WTC11 (cell line): ENCODE data around the gene SLC38A10. TPM values are rescaled to one million over a fixed set of nuclear protein-coding genes. Genes with fewer than 3 reads are reported as not detected.

Experiments
- ATAC-seq: fragments of 200-7000 bp; cut with Tn5 transposase; 2 replicates; pipeline ENCODE4 v1.10.0; 2021; ENCODE audit warnings: mild to moderate bottlenecking, moderate library complexity
- CTCF ChIA-PET: fragments of 300-600 bp; sonication (Branson Sonifier 250); formaldehyde crosslinking; loops from one replicate; lab custom pipeline; 2021; ENCODE audit warnings: antibody characterized with exemption; lab: Charles Lee
- POLR2A ChIA-PET: fragments of 350-600 bp; sonication (Branson Sonifier 250); formaldehyde crosslinking; loops from one replicate; lab custom pipeline; 2021; ENCODE audit warnings: antibody characterized with exemption; lab: Charles Lee
- DNase-seq: peaks from one replicate; pipeline ENCODE4 v3.0.0; 2021; ENCODE audit warnings: low spot score
- H3K27ac Mint-ChIP-seq: 2 replicates; pipeline ENCODE4 v1.8.0; 2021; ENCODE audit warnings: mixed read lengths
- H3K27me3 Mint-ChIP-seq: 2 replicates; pipeline ENCODE4 v1.8.0; 2021; ENCODE audit warnings: low read depth, mild to moderate bottlenecking, moderate library complexity, mixed read lengths
- H3K36me3 Mint-ChIP-seq: 2 replicates; pipeline ENCODE4 v1.8.0; 2021; ENCODE audit warnings: mixed read lengths
- H3K4me1 Mint-ChIP-seq: 2 replicates; pipeline ENCODE4 v1.8.0; 2022; ENCODE audit warnings: mixed read lengths
- H3K4me3 Mint-ChIP-seq: 2 replicates; pipeline ENCODE4 v1.8.0; 2021; ENCODE audit warnings: mild to moderate bottlenecking, moderate library complexity, mixed read lengths
- H3K9me3 Mint-ChIP-seq: 2 replicates; pipeline ENCODE4 v1.8.0; 2021; ENCODE audit warnings: mixed read lengths
- ATF1 ChIP-seq: sonication (generic); formaldehyde crosslinking; IDR thresholded peaks from 2 replicates; pipeline ENCODE4 v1.8.1; 2023; ENCODE audit warnings: mild to moderate bottlenecking, moderate library complexity, missing genetic modification reagents
- ELF4 ChIP-seq: sonication (generic); formaldehyde crosslinking; IDR thresholded peaks from 2 replicates; pipeline ENCODE4 v1.8.1; 2022; ENCODE audit warnings: low read depth, mild to moderate bottlenecking, moderate library complexity, missing genetic modification reagents
- ERG ChIP-seq: fragments of 250-450 bp; sonication (Bioruptor Pico); IDR thresholded peaks from 2 replicates; pipeline ENCODE4 v1.8.0; 2021; ENCODE audit warnings: mild to moderate bottlenecking
- FOXK1 ChIP-seq: sonication (generic); formaldehyde crosslinking; IDR thresholded peaks from 2 replicates; pipeline ENCODE4 v1.8.0; 2022; ENCODE audit warnings: mild to moderate bottlenecking, moderate library complexity, missing genetic modification reagents
- JAZF1 ChIP-seq: fragments of 250-450 bp; sonication (Bioruptor Pico); IDR thresholded peaks from 2 replicates; pipeline ENCODE4 v1.9.0; 2021; ENCODE audit warnings: moderate library complexity, mild to moderate bottlenecking, inconsistent platforms
- NFATC4 ChIP-seq: fragments of 250-450 bp; sonication (Bioruptor Pico); IDR thresholded peaks from 2 replicates; pipeline ENCODE4 v1.9.0; 2021; ENCODE audit warnings: mild to moderate bottlenecking
- NFYB ChIP-seq: sonication (generic); formaldehyde crosslinking; conservative IDR thresholded peaks from 2 replicates; pipeline ENCODE4 v1.8.0; 2022; ENCODE audit warnings: low read depth, missing genetic modification reagents
- PRRX2 ChIP-seq: fragments of 250-450 bp; sonication (Bioruptor Pico); IDR thresholded peaks from 2 replicates; pipeline ENCODE4 v1.8.0; 2021; ENCODE audit warnings: mild to moderate bottlenecking
- RORB ChIP-seq: fragments of 250-450 bp; sonication (Bioruptor Pico); IDR thresholded peaks from 2 replicates; pipeline ENCODE4 v1.9.0; 2021; ENCODE audit warnings: mild to moderate bottlenecking
- SMAD3 ChIP-seq: sonication (generic); formaldehyde crosslinking; IDR thresholded peaks from 2 replicates; pipeline ENCODE4 v1.8.0; 2022; ENCODE audit warnings: missing genetic modification reagents, mild to moderate bottlenecking, borderline replicate concordance
- SMAD4 ChIP-seq: sonication (generic); formaldehyde crosslinking; IDR thresholded peaks from 2 replicates; pipeline ENCODE4 v1.8.0; 2022; ENCODE audit warnings: mild to moderate bottlenecking, missing genetic modification reagents
- SOX15 ChIP-seq: fragments of 250-450 bp; sonication (Bioruptor Pico); IDR thresholded peaks from 2 replicates; pipeline ENCODE4 v1.9.0; 2021; ENCODE audit warnings: mild to moderate bottlenecking
- USF1 ChIP-seq: sonication (generic); formaldehyde crosslinking; IDR thresholded peaks from 2 replicates; pipeline ENCODE4 v1.8.0; 2022; ENCODE audit warnings: mild to moderate bottlenecking, missing genetic modification reagents
- ZNF317 ChIP-seq: sonication (generic); formaldehyde crosslinking; IDR thresholded peaks from 2 replicates; pipeline ENCODE4 v1.8.1; 2023; ENCODE audit warnings: low read depth, mild to moderate bottlenecking, moderate library complexity, missing genetic modification reagents, borderline replicate concordance
- ZNF396 ChIP-seq: fragments of 250-450 bp; sonication (Bioruptor Pico); IDR thresholded peaks from 2 replicates; pipeline ENCODE4 v1.8.0; 2021; ENCODE audit warnings: mild to moderate bottlenecking, moderate library complexity, borderline replicate concordance
- ZNF423 ChIP-seq: fragments of 250-450 bp; sonication (Bioruptor Pico); IDR thresholded peaks from 2 replicates; pipeline ENCODE4 v2.1.2; 2022; ENCODE audit warnings: mild to moderate bottlenecking, moderate library complexity
- ZNF671 ChIP-seq: fragments of 250-450 bp; sonication (Bioruptor Pico); IDR thresholded peaks from 2 replicates; pipeline ENCODE4 v1.8.0; 2021; ENCODE audit warnings: mild to moderate bottlenecking
- total RNA-seq: library from RNA; stranded (reverse); gene quantifications from 3 replicates; pipeline ENCODE4 v1.2.3, GENCODE V29; 2021
- TF ChIP-seq, protein P1 (sequence below): fragments of 250-450 bp; sonication (Bioruptor Pico); IDR thresholded peaks from 2 replicates; pipeline ENCODE4 v2.1.2; 2022; ENCODE audit warnings: mild to moderate bottlenecking, moderate library complexity
- TF ChIP-seq, protein P2 (sequence below): sonication (generic); formaldehyde crosslinking; IDR thresholded peaks from 2 replicates; pipeline ENCODE4 v1.8.1; 2022; ENCODE audit warnings: mild to moderate bottlenecking, missing genetic modification reagents, moderate library complexity, borderline replicate concordance
- TF ChIP-seq, protein P3 (sequence below): sonication (generic); formaldehyde crosslinking; IDR thresholded peaks from 2 replicates; pipeline ENCODE4 v1.8.1; 2022; ENCODE audit warnings: low read depth, mild to moderate bottlenecking, moderate library complexity, missing genetic modification reagents, borderline replicate concordance
- TF ChIP-seq, protein P4 (sequence below): sonication (generic); formaldehyde crosslinking; IDR thresholded peaks from 2 replicates; pipeline ENCODE4 v1.8.0; 2023; ENCODE audit warnings: missing genetic modification reagents
- TF ChIP-seq, protein P5 (sequence below): sonication (generic); formaldehyde crosslinking; IDR thresholded peaks from 2 replicates; pipeline ENCODE4 v1.8.0; 2022; ENCODE audit warnings: missing genetic modification reagents
- TF ChIP-seq, protein P6 (sequence below): sonication (generic); formaldehyde crosslinking; IDR thresholded peaks from 2 replicates; pipeline ENCODE4 v1.8.1; 2023; ENCODE audit warnings: mild to moderate bottlenecking, missing genetic modification reagents, moderate library complexity

The SLC38A10 gene
- total RNA-seq, 1 experiment from 2014 or later = 47.0 TPM

DNA sequence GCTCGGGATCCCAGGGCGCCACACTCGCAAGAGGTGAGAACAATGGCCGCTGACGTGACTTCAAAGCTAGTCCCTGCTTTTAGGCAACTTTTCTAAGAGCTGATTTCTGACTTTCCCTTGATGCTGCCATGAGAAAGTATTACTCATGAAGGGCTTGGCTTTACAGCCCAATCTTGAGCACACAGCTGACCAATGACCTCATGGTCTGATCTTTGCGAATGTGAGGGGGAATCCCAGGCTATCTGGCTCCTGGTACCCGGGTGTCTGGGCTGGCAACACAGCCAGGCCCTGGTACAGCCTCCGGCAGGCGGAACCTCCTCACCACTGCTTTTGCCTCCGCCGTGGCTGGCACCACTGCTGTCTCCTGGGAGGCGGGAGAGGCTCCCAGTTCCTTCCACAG lies 38.5 kb downstream of the SLC38A10 start:
- no peak for ATAC-seq
- Mint-ChIP-seq H3K4me3 (no peak overlapping the region), H3K27ac (no peak overlapping the region), H3K36me3 (0 out of 2 replicates have a peak, but pooled peaks cover 6% of the 10 kb centered on the region), H3K9me3 (no peaks in the 10 kb centered on the region; the same call in 1 of the 2 replicates), H3K4me1 (peaks cover 23% of the 10 kb centered on the region), H3K27me3 (no peaks in the 10 kb centered on the region)
- TF ChIP-seq, protein P1, sequence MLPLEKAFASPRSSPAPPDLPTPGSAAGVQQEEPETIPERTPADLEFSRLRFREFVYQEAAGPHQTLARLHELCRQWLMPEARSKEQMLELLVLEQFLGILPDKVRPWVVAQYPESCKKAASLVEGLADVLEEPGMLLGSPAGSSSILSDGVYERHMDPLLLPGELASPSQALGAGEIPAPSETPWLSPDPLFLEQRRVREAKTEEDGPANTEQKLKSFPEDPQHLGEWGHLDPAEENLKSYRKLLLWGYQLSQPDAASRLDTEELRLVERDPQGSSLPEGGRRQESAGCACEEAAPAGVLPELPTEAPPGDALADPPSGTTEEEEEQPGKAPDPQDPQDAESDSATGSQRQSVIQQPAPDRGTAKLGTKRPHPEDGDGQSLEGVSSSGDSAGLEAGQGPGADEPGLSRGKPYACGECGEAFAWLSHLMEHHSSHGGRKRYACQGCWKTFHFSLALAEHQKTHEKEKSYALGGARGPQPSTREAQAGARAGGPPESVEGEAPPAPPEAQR = no peak
- TF ChIP-seq ATF1 (no peak), ELF4 (no peak), FOXK1 (no peak), SOX15 (CRISPR knock-in tag) (no peak), ZNF396 (CRISPR knock-in tag) (no peak), ZNF671 (no peak), NFYB (CRISPR knock-in tag) (no peak), ERG (CRISPR knock-in tag) (no peak), ZNF317 (CRISPR knock-in tag) (no peak)
- TF ChIP-seq, protein P2, sequence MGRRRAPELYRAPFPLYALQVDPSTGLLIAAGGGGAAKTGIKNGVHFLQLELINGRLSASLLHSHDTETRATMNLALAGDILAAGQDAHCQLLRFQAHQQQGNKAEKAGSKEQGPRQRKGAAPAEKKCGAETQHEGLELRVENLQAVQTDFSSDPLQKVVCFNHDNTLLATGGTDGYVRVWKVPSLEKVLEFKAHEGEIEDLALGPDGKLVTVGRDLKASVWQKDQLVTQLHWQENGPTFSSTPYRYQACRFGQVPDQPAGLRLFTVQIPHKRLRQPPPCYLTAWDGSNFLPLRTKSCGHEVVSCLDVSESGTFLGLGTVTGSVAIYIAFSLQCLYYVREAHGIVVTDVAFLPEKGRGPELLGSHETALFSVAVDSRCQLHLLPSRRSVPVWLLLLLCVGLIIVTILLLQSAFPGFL (CRISPR knock-in tag) = no peak
- TF ChIP-seq, protein P3, sequence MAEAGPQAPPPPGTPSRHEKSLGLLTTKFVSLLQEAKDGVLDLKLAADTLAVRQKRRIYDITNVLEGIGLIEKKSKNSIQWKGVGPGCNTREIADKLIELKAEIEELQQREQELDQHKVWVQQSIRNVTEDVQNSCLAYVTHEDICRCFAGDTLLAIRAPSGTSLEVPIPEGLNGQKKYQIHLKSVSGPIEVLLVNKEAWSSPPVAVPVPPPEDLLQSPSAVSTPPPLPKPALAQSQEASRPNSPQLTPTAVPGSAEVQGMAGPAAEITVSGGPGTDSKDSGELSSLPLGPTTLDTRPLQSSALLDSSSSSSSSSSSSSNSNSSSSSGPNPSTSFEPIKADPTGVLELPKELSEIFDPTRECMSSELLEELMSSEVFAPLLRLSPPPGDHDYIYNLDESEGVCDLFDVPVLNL (CRISPR knock-in tag) = no peak
- TF ChIP-seq, protein P4, sequence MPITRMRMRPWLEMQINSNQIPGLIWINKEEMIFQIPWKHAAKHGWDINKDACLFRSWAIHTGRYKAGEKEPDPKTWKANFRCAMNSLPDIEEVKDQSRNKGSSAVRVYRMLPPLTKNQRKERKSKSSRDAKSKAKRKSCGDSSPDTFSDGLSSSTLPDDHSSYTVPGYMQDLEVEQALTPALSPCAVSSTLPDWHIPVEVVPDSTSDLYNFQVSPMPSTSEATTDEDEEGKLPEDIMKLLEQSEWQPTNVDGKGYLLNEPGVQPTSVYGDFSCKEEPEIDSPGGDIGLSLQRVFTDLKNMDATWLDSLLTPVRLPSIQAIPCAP (CRISPR knock-in tag) = no peak
- TF ChIP-seq, protein P5, sequence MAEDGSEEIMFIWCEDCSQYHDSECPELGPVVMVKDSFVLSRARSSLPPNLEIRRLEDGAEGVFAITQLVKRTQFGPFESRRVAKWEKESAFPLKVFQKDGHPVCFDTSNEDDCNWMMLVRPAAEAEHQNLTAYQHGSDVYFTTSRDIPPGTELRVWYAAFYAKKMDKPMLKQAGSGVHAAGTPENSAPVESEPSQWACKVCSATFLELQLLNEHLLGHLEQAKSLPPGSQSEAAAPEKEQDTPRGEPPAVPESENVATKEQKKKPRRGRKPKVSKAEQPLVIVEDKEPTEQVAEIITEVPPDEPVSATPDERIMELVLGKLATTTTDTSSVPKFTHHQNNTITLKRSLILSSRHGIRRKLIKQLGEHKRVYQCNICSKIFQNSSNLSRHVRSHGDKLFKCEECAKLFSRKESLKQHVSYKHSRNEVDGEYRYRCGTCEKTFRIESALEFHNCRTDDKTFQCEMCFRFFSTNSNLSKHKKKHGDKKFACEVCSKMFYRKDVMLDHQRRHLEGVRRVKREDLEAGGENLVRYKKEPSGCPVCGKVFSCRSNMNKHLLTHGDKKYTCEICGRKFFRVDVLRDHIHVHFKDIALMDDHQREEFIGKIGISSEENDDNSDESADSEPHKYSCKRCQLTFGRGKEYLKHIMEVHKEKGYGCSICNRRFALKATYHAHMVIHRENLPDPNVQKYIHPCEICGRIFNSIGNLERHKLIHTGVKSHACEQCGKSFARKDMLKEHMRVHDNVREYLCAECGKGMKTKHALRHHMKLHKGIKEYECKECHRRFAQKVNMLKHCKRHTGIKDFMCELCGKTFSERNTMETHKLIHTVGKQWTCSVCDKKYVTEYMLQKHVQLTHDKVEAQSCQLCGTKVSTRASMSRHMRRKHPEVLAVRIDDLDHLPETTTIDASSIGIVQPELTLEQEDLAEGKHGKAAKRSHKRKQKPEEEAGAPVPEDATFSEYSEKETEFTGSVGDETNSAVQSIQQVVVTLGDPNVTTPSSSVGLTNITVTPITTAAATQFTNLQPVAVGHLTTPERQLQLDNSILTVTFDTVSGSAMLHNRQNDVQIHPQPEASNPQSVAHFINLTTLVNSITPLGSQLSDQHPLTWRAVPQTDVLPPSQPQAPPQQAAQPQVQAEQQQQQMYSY (CRISPR knock-in tag) = no peak
- ChIA-PET CTCF (interaction anchor here (1.2 kb wide), 1 partner anchor 184 kb away, joined by 3 read pairs; no protein-coding TSS in a partner anchor), POLR2A (no interaction called here)
- DNase-seq = no peak

GRCh38 chr17:81254955-81255717 lies 40.0 kb downstream of the SLC38A10 start:
- ChIA-PET POLR2A (no interaction called here), CTCF (interaction anchor here (0.6 to 3.0 kb wide), 35 partner anchors 10 to 283 kb away, joined by 3 to 25 read pairs (median 3); partner anchors contain the start of genes CEP131, NDUFAF8, SLC38A10 and TEPSIN)
- Mint-ChIP-seq H3K4me1 (peaks cover 24% of the 10 kb centered on the region), H3K27ac (peak overlapping the region; percentile 9; the same call in 1 of the 2 replicates), H3K4me3 (no peak overlapping the region), H3K9me3 (no peaks in the 10 kb centered on the region; the same call in 1 of the 2 replicates), H3K27me3 (no peaks in the 10 kb centered on the region), H3K36me3 (0 out of 2 replicates have a peak, but pooled peaks cover 6% of the 10 kb centered on the region)
- ATAC-seq (peak; percentile 75), DNase-seq (peak; percentile 74)
- TF ChIP-seq, protein P6, sequence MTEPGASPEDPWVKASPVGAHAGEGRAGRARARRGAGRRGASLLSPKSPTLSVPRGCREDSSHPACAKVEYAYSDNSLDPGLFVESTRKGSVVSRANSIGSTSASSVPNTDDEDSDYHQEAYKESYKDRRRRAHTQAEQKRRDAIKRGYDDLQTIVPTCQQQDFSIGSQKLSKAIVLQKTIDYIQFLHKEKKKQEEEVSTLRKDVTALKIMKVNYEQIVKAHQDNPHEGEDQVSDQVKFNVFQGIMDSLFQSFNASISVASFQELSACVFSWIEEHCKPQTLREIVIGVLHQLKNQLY (CRISPR knock-in tag) = no peak
- TF ChIP-seq PRRX2 (CRISPR knock-in tag) (no peak), USF1 (no peak), SMAD4 (CRISPR knock-in tag) (no peak), NFATC4 (CRISPR knock-in tag) (no peak), JAZF1 (CRISPR knock-in tag) (no peak), ZNF423 (CRISPR knock-in tag) (peak; percentile 45), RORB (CRISPR knock-in tag) (no peak), SMAD3 (CRISPR knock-in tag) (0 out of 2 replicates have a peak, but pooled peaks have one; percentile 31)
